NCI-H1048 (cell line): ENCODE data around the gene CADM2.

Experiments
- DNase-seq: peaks from one replicate; lab custom pipeline; 2025; lab: John Stamatoyannopoulos, UW

CADM2 gene

DNA sequence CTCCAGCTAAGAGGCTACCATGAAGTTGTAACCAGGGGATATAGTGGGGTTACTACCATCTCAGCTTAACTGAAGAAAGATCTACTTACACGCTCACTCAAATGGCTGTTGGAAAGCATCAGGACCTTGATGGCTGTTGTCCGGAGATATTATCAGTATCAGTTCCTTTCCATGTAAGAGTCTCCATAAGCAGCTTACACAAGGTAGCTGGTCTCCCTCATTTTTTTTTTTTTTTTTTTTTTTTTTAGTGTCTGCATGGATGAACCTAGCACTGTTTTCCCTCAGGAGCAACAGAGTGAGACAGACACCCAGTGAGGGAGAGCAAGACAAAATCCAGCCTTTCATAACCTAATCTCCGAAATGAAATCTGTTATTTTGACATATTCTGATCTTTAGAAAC lies 230.9 kb downstream of the CADM2 start:
- DNase-seq: no peak

DNA sequence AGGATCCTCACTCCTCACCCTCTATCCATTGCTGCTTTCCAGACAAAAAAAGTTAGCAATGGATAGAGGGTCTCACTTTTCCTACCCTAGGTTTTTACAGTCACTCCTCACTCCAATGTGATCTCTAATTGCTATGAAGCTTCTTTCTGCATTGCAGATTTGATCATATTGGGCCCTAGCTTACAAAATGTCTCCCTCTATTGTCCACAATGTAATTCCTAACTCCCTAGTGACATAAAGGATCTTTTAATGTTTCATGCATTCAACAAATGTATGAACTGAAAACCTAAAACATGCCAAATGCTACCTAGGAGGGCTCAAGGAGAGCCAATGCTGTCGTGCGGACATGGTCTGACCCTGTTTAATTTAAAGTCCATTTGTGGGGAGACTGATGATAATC lies 234.8 kb downstream of the CADM2 start:
- DNase-seq: no peak

DNA sequence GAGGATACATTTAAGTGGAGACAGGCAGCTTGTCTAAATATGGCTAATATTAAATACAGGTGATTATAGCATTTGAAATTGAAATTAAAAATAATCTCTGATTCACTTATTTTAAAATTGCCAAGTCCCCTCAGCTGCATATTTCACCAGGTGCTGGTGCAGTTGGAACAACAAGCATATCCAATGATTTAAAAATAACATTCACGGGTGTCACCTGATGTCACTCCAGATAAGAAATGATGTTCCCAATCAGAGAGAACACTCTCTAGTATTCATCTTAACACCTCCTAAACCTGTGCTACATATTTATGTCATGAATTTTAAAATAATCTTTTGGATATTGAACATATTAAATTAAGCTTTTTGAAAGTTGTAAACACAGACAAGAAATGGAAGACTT lies 249.9 kb downstream of the CADM2 start:
- DNase-seq: no peak

DNA sequence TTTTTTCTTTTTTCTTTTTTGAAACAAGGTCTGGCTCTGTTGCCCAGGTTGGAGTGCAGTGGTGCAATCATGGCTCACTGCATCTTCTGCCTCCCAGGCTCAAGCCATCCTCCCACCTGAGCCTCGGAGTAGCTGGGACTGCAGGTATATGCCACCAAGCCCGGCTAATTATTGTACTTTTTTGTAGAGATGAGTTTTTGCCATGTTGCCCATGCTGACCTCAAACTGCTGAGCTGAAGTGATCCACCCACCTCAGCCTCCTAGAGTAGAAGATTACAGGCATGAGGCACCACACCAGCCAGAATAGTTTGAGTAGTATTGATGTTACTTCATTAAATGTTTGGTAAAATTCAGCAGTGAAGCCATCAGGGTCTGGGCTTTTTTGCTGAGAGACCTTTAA lies 251.8 kb downstream of the CADM2 start:
- no peak for DNase-seq

DNA sequence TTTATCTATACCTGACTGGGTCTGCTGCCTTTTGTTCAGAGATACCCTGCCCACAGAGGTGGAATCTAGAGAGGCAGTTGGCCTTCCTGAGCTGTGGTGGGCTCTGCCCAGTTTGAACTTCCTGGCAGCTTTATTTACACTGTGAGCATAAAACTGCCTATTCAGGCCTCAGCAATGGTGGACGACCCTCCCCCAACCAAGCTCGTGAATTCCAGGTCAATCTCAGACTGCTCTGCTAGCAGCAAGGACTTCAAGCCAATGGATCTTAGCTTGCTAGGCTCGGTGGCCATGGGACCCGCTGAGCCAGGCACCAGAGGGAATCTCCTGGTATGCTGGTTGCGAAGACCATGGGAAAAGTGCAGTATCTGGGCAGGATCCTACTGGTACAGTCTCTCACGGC lies 270.2 kb downstream of the CADM2 start:
- DNase-seq: no peak

DNA sequence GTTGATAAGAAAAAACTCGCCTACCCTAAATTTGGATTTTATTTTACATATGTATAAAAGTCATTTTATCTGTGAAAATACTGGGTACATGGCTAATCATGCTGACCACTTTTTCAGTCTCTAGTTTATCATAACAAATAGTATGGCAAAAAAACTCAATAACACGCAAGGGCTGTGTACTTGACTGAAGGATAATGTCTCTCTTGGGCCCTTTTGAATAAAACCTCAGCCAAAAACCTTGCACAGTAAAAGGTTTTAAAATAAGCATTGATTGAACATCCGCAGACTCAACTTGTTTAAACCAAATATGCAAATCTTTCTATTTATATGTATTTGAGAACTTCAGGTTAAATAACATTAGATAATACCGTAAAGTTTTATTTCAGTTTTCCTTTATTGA lies 285.3 kb downstream of the CADM2 start:
- no peak for DNase-seq

DNA sequence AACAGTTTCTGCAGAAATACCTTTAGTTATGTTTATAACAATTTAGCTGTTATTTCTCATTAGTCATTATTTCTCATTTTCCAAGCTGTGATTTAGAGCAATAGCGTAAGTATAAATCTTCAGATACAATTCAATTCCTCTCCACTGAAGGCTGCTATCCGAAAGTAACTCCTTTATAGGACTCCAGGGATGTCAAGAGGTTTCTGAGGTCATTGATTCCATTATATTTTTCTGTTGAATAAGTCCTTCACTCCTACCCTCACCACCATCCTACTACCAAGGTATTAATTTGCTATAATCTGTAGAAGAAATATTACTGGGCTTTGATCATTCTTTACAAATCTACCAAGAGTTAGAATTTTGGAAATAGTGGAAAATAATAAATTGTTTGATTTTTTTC lies 285.7 kb downstream of the CADM2 start:
- no peak for DNase-seq

DNA sequence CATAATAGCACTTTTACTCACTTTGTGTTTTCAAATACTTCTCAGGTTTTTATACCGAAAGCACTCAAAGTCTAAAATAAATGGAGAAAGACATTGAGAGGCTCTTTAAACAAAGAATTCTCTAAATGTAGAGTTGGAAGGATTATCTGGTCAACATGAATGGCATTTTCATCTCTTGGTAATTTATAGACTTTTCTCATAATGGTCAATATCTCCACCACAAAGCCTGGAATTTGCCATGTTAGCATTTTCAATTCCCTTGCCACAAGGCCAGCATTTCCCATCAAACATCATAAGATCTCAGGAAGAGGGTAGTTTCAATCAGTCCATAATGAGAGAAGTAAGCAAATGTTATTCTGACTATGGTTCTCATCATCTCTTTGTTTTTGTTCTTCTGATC lies 293.0 kb downstream of the CADM2 start:
- no peak for DNase-seq

DNA sequence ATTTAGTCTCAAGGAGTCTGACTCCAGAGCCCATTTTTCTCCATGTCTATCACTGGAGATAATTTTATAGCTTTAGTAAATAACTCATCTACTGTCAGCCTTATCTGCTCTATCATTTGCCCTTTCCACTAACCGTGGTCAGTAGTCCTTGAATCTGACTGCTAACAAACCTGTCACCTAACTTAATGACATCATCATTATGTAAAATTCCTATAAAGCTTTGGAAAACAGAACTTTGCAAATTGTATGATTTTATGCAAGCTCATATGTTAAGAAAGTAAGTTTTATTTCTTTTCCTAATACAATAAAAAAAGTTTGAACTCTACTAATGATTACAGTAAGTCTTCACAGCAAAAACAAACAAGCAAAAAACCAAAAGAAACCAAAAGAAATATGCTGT lies 293.9 kb downstream of the CADM2 start:
- no peak for DNase-seq

DNA sequence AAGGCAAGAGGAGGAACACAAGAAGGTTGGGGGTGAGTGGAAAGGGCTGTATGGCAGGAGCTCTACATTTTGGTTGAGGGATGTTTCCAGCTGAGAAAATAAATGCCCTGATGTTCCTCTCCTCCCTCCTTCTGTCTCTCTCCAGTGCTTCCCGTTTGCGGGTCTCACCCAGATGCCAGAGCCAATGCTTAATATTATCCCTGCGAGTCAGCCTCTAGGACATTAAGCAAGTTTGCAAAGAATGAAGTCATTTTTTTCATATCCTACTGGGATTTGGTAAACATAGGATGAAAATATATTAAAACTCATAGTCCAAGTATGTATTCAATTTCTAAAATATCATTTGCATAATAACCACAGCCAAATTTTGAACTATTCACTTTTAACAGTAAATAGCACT lies 295.9 kb downstream of the CADM2 start:
- DNase-seq: no peak

DNA sequence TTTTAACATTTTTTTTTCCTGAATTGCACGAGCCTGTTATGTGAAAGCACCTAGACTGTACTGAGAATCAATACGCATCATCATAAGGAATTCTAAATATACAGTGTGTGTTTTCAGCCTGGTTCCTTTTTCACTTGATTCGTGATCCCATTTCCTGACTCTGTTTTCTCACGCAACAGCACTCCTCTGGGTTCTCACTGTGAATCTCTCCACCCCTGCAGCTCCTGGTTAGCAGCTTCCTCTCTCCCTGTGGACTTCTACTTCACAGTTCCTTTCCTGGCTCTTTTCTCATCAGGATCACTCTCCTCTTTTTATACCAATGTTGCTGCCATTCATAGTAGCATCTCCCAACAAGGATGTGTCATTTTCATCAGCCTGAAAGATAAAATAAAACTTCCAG lies 297.2 kb downstream of the CADM2 start:
- no peak for DNase-seq

DNA sequence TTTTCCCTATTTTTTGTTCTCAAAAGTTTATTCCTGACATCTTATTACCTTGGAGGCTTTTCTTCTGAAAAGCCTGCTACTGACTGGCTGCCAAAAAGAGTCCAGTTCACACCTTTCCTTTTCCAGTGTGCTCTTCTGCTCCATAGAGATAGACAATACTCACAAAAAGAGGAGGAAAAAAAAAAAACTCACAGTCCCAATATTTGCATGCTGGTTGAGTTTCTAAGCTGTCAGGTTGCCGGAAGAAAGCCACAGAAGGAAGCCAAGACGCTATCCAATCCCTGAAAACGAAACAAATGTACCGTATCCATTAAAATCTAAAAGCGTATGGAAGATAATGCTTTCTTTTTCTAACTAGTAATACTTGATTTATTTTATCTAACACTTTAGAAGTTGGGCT lies 299.5 kb downstream of the CADM2 start:
- DNase-seq: no peak

DNA sequence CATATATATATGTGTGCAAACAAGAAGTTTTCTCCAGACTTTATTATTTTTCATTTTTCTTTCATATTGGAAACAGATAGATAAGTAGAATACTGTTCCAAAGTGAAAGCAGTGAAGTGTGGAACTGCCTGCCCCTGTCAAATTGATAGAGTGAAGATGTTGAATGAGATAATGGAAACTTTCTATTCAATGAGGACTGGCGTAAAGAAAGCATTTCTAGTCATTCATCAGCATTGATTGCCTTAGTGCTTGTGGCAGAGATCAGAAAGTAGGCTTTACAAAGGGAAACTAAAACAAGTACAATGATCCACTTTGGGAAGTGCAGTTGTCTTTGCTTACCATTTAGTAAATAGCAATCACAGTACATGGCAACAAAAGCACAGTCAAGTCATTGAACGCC lies 300.0 kb downstream of the CADM2 start:
- DNase-seq: no peak

DNA sequence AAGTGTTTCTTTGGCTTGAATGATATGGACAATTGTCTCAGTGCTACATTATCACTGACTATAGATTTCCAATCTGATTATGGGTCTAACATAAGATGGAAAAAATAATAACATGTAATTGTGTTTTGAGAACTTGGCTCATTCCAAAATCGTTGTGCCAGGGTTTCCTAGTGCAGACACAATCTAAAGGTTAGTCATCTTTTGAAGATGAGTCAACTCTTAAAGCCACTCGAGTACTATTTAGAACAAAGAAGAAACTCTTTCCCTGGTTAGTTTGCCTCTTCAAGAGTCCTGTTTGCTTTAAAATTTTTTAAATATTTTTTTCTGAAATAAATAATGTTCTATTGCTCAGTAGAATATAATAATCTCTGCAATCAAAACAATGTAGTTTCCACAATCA lies 301.0 kb downstream of the CADM2 start:
- no peak for DNase-seq

DNA sequence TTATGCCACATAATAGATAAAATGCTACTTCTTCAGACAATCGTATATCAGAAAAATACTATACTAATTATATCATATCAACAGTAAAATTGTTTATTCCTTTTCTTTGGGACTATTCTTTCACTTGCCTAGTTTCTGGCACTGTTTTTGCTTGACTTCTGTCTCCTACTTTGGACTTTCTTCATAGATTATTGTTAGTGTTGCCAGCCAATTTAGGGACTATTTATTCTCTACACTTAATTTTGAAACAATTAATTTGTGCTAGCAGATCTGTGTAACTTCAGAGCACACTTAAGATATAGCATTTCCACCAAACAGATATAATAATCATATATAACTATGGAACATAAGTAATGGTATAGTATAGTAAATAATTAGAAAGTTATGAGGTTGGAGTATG lies 305.6 kb downstream of the CADM2 start:
- DNase-seq: no peak

DNA sequence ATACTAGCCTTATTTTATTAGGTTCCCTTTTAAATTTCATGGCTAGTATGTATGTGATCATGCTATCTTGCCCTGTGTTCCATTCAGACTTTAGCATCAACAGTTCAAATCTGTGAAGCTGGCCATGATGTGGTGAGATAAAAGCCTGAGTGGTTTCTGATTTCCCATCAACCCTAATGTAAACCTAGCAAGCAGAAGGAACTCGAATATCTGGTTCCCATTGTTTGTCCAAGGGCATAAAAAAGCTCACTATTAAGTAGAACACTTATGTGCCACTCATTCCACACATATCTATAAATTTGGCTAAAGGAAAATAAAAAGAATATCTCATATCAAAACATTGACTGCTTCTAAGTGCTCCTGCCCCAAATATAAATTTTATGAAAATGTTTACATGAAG lies 311.7 kb downstream of the CADM2 start:
- DNase-seq: no peak

DNA sequence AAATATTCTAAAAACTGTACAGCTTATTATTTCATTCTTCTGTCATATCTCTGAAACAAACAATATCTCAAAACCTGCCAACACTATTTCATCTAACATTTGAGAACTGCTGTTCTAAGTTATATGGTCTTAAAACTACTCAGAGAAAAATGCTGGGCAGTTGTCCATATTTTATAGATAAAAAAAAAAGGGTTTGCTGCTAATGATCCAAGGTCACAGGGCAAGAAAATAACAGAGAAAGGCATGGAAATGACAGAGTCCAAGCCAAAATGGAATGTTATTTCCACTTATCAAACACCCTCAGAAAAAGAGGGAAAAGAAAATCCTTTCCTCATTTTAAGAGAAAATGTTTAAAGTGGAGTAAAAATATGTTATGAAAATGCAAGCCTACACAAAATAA lies 313.1 kb downstream of the CADM2 start:
- DNase-seq: no peak

DNA sequence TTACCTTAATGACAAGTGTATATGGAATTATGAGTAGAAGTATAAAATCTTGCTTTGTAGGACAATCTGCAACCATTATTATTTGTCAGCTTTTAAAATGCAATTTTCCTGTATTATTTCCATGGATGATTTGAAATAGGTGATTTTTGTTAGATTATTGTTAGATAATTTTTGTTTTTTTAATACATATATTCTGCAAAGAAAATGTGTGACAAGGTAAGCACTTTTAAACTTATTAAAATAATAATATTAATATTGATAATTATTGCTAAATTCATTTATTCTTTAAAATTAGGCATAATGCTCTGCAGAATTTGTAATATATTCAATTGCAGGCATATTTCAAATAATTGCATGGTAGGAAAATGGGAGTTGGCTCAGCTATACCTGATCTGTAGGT lies 329.5 kb downstream of the CADM2 start:
- no peak for DNase-seq

DNA sequence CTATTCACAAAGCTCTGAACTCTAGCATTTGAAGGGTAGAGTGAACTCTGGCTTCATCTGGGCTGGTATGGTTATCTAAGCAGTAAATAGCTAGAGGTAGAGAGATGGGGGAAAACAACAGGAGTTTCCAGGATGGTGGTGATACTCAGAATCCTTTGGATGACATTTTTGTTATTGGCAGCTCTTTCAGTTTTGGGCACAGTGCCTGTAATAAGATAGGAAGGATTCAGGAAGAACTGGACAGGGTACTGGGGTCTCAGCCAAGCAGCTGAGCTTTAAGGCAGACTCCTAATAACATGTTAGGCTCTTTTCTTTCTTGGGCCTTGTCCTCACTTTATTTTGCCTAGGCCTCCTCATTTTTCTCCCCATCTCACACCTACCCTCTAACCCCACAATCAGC lies 338.5 kb downstream of the CADM2 start:
- DNase-seq: no peak

DNA sequence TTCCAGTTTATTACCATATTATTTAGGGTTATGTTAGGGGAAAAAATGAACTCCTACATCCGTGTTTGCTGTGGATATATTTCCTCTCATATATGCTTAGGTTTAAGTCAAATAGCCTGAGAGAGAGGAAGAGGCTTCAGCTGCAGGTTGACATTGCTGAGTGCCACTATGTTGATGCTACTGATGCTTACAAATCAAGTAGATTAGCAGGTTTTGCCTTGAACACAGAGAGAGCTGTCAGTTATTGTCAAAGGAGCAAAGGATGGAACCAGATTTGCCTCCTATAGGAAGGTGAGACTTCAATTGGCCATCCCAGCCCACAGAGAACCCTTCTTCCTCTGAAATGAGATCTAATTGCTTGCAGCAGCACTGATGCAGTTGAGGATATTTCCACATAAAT lies 339.2 kb downstream of the CADM2 start:
- DNase-seq: no peak

DNA sequence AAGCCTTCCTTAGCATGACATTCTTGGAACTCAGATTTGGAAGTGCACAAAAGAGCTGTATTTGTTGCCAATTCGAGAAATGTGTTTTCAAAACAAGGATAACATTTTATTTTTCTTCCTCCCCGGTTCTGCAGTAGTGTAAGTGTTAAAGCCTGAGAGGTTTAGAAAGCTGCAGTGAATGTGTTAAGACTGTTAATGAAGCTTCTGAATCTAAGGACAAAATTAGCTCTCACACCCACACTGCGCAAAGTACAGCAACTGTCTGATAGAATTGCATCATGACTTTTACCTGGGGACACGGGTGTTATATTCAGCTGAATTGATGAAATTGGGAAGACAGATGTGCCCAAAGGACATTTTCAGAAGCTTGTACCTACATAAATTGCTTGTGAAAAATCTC lies 344.4 kb downstream of the CADM2 start:
- no peak for DNase-seq

DNA sequence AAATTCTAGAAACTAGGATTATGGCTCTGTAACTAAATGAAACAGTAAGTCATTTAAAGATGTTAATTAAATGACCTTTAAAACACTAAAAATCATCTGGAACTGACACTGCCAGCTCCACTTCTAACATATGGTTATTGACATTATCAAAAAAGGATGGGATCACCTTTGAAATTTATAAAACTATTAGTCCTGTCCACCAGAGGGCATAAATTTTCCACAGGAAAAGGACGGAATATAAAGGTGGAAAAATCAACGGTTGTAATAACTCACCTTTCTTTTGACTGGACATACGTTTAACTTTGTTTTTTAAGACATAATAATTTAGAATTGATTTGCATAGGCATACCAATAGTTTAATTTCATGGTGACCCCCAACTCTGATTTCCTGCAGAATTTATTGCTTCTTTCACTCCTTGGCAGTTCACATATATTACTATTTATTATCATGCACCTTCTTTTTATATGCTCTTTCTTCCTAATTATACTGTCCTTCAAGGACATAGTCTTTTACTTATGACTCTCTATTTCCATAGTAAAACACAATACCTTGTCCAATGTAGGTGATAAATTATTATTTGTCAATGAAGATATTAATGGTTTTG lies 345.7 kb downstream of the CADM2 start:
- DNase-seq: no peak

DNA sequence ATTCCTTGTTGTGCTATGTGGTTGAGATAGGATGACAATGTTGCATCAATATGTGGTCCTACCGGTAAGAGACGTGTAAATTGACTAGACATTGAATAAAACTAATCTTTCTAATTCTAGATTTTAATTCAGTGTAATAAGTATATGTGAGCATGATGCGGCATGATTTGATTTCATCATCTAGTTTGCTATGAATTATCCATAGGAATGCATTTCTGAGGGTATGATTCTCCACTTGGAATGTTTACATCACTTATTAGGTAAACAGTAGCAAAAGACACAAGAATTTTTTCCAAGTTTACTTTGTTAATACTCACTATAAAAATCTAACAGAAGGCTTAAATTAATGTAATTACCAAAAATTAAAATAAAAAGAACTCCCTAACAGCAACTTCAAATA lies 353.5 kb downstream of the CADM2 start:
- no peak for DNase-seq

DNA sequence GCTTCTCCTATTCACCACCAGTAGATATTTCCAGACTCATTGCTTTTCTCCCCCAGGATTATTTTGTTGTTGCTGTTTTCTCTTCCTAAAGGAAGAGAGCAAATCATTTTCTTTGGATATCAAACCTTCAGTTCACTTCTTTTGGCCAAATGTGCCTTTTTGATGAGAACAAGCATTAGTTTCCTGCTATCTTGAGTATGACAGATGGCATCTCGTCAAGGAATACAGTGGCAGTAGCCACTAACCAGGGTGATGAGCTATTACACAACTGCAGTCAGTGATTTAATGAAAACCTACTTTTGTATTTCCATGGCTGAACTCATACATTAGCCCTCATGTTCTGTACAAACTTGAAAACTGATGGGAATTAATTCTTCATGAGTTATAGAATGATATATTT lies 354.6 kb downstream of the CADM2 start:
- DNase-seq: no peak

DNA sequence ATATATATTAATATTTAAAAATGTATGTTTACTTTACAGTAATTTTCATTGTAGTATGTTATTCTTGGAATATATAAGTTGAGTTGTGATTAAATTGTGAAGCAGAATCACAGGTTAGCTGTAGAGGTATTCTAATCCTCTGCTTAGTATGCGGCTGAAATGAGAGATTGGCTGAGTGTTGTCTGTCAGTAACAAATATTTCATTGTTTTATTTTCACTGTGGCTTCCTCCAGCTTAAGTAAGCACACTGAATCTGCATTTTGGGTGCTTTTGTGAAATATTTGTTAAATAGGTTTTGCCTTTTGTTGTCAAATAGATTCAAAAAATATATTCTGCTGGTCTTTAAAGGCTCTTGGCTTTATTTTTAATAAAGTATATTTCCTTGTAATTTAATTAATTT lies 357.5 kb downstream of the CADM2 start:
- DNase-seq: no peak
